ENCODE data around the gene CHST14. TPM values are rescaled to one million over a fixed set of nuclear protein-coding genes. Genes with fewer than 3 reads are reported as not detected.

CHST14 gene
- total and polyA plus RNA-seq, 7 donors = 2.5 to 5.3 (median 4.1) TPM

- ATAC-seq = no peak
- WGBS, 3 donors = 93 to 96% (median 95%) methylated on average over 3 of the region's 3 CpGs
Observed at GRCh38 chr15:40464595-40465185, 6.1 kb upstream of the CHST14 start.

DNA sequence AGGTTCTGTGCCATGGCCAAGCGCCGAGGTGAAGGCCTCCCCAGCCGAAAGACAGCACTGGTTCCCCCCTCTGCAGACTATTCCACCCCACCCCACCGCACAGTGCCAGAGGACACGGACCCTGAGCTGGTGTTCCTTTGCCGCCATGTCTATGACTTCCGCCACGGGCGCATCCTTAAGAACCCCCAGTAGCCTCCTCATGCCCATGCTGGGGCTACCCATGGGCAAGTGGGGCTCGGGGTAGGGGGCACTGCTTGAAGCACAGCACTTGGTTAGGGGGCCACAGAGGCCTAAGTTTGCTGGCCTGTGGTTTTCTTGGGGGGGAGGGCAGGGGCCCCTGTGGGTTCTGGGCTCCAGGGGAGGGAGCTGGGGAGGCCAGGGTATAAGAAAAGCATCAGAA is 4.8 kb upstream of the CHST14 start:
- Histone ChIP-seq H3K36me3 (ENCODE audit: insufficient read depth in 1 of 2, low read depth in 1 of 2) (peaks cover 2 to 55% of the 10 kb centered on the region in 2 donors), H3K4me3 (no peak overlapping the region), H3K4me1 (peaks cover 5% of the 10 kb centered on the region), H3K27me3 (ENCODE audit: insufficient read depth in 3 of 3, low read length in 2 of 3) (no peaks in the 10 kb centered on the region), H3K9me3 (no peaks in the 10 kb centered on the region), H3K27ac (no peak overlapping the region)
- no peak for TF ChIP-seq CTCF (IDR thresholded peaks at IDR 0.05)
- ATAC-seq (no peak), DNase-seq (peak in 1 of 2 donors; percentile 39)
- WGBS, 3 donors = 96 to 98% (median 98%) methylated on average over 10 of the region's 10 CpGs
- intact Hi-C loops (cut with DNase I) = no loop called here

More at GRCh38 chr15:40464595-40465185, 6.1 kb upstream of the CHST14 start:
- TF ChIP-seq CTCF (IDR thresholded peaks at IDR 0.05) = no peak
- DNase-seq = no peak
- H3K4me1 ChIP-seq = no peaks in the 10 kb centered on the region
- H3K27me3 ChIP-seq (ENCODE audit: insufficient read depth in 3 of 3, low read length in 2 of 3) = no peaks in the 10 kb centered on the region
- intact Hi-C loops (cut with DNase I) = no loop called here
- no peak overlapping the region for H3K4me3 ChIP-seq
- no peak overlapping the region for H3K27ac ChIP-seq
- no peaks in the 10 kb centered on the region for H3K9me3 ChIP-seq
- peaks cover 2 to 67% of the 10 kb centered on the region in 2 donors for H3K36me3 ChIP-seq (ENCODE audit: insufficient read depth in 1 of 2, low read depth in 1 of 2)

DNA sequence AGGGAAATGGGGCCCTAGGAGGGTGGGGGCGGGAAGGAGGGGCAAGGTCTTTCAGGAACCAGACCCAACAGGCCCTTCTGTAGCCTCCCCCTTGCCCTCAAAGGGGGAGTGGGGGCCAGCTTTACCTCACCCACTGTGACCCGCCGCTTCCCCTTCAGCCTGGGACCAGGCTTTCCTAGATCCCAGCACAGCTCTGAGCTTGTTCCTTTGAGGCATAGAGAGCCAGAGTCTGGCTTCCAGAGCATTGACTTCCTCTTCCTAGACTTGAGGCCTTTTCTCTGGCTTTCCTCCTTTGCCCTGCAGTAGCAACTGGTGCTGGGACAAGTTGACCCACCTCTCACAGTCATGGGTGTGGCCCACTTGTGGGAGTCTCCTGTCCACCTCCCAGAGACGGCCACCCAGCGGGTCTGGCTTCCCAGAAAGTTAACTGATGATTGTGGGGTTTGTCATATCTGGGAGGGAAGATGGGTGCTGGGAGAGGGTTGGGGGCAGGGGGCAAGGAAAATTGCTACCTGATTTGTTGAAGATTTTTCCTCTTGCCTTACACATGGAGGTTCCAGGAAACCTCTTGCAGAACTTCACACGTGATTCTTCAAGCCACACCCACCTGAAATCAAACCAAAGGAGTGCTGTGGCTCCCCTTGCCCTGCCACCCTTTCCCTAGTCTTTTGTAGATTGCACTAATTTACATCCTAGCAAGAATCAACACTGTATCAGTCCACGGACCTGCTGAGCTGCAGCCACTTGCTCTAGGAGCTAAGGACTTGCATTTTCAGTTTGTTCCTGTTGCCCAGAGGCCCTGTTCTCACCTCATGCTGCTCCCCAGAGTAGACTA is 4.1 kb upstream of the CHST14 start:
- Histone ChIP-seq H3K36me3 (ENCODE audit: insufficient read depth in 1 of 2, low read depth in 1 of 2) (peaks cover 2 to 53% of the 10 kb centered on the region in 2 donors), H3K4me1 (peaks cover 5% of the 10 kb centered on the region), H3K4me3 (no peak overlapping the region), H3K27ac (no peak overlapping the region), H3K27me3 (ENCODE audit: insufficient read depth in 3 of 3, low read length in 2 of 3) (no peaks in the 10 kb centered on the region), H3K9me3 (no peaks in the 10 kb centered on the region)
- no peak for TF ChIP-seq CTCF (IDR thresholded peaks at IDR 0.05)
- no peak for ATAC-seq
- intact Hi-C loops (cut with DNase I) = no loop called here
- 82 to 84% (median 83%) methylated on average over 5 to 7 of the region's 7 CpGs for WGBS, 3 donors
- peak in 1 of 2 donors; percentile 18 for DNase-seq

DNA sequence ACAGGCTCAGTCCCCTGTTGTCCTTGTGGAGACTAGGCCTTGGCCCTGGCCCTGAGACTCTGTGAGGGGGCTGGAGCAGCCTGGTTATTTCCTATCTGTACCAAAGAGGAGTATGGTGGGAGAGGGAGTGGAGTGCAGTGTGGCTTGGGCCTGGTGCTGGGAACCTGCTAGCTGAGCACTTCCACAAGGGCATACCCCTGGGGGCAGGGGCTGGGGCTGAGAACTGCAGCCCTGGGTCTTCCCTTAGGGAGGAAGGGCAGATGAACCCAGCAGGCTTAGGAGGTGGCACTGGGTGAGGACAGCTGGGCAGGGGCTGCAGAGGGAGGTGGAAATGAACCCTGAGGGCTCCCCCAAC is 3.5 kb upstream of the CHST14 start:
- ATAC-seq (no peak), DNase-seq (no peak)
- Histone ChIP-seq H3K9me3 (no peaks in the 10 kb centered on the region), H3K27ac (no peak overlapping the region), H3K27me3 (ENCODE audit: insufficient read depth in 3 of 3, low read length in 2 of 3) (no peaks in the 10 kb centered on the region), H3K4me1 (peaks cover 5% of the 10 kb centered on the region), H3K36me3 (ENCODE audit: insufficient read depth in 1 of 2, low read depth in 1 of 2) (peaks cover 2 to 48% of the 10 kb centered on the region in 2 donors), H3K4me3 (no peak overlapping the region)
- intact Hi-C loops (cut with DNase I) = no loop called here
- TF ChIP-seq CTCF (IDR thresholded peaks at IDR 0.05) = no peak

Data from psoas muscle (tissue), 8 donors.